ENCODE measurements around the gene PAPPA. TPM values are rescaled to one million over a fixed set of nuclear protein-coding genes. Genes with fewer than 3 reads are reported as not detected.

The PAPPA gene
- total RNA-seq, 3 donors from 2014 or later (not counting 1 experiment from before 2014, with no cell fraction given), result not detected

DNA sequence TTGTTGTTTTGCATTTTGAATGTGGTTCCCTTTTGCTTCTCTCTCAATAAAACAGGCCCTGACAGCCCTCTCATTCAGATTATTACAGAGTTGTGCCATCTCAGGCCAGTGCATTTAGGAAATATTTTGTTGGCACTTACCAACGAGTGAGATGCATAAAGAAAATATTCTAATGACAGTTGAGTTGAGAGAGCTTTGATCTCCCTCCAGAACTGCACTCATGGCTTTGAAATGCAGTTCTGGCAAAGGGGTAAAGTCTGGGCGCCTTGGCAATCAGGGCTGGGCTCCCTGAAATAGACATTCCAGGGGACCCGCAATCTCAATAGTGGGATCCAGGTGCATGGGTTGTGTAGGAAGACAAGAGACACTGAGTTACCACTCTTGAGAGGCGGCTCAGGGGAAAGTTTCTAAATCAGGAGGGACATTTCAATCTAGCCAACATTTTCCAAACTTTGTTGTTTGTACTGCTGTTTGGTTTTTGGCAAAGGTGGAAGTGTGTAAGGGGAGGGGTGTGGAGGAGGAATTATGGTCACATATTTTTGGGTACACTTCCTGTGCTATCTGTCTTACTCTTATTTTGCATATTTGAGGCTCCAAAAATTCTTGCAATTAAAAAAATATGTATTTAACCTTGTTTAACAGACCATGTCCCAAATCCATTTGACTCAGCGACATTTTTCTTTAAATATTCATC, 48.8 kb downstream of the PAPPA start:
- Histone ChIP-seq H3K4me1 (ENCODE audit: control insufficient read depth, insufficient read depth, low read length) (no peaks in the 10 kb centered on the region), H3K4me3 (ENCODE audit: low read length) (no peak overlapping the region), H3K27me3 (ENCODE audit: control insufficient read depth, insufficient read depth, low read length) (no peaks in the 10 kb centered on the region), H3K9me3 (ENCODE audit: control insufficient read depth, insufficient read depth, low read length) (no peaks in the 10 kb centered on the region), H3K36me3 (ENCODE audit: control insufficient read depth, insufficient read depth, low read length) (no peaks in the 10 kb centered on the region), H3K27ac (ENCODE audit: low read length) (no peak overlapping the region)
- WGBS (ENCODE audit: insufficient coverage), result 89% methylated on average over 5 of the region's 5 CpGs
- peaks cover 9 to 17% of the 10 kb centered on the region in 2 donors for H3K9me3 Mint-ChIP-seq
- DNase-seq, result no peak
- no peaks in the 10 kb centered on the region for H3K4me1 Mint-ChIP-seq
- intact Hi-C loops (cut with micrococcal nuclease), result no loop called here
- H3K36me3 Mint-ChIP-seq, result no peaks in the 10 kb centered on the region
- TF ChIP-seq CTCF (IDR thresholded peaks at IDR 0.05), result no peak
- no peak overlapping the region for H3K4me3 Mint-ChIP-seq
- H3K27me3 Mint-ChIP-seq (ENCODE audit: low read depth in 2 of 2), result no peaks in the 10 kb centered on the region
- no peak overlapping the region for H3K27ac Mint-ChIP-seq
- ATAC-seq, result no peak

- Histone ChIP-seq H3K36me3 (ENCODE audit: control insufficient read depth, insufficient read depth, low read length) (no peaks in the 10 kb centered on the region), H3K9me3 (ENCODE audit: control insufficient read depth, insufficient read depth, low read length) (no peaks in the 10 kb centered on the region), H3K27me3 (ENCODE audit: control insufficient read depth, insufficient read depth, low read length) (no peaks in the 10 kb centered on the region), H3K4me1 (ENCODE audit: control insufficient read depth, insufficient read depth, low read length) (no peaks in the 10 kb centered on the region), H3K27ac (ENCODE audit: low read length) (no peak overlapping the region), H3K4me3 (ENCODE audit: low read length) (no peak overlapping the region)
- Mint-ChIP-seq H3K27me3 (ENCODE audit: low read depth in 2 of 2) (no peaks in the 10 kb centered on the region), H3K4me1 (no peaks in the 10 kb centered on the region), H3K4me3 (no peak overlapping the region), H3K9me3 (peaks cover 9 to 12% of the 10 kb centered on the region in 2 donors), H3K36me3 (no peaks in the 10 kb centered on the region), H3K27ac (no peak overlapping the region)
- 72% methylated on average over 5 of the region's 5 CpGs for WGBS (ENCODE audit: insufficient coverage)
- no peak for TF ChIP-seq CTCF (IDR thresholded peaks at IDR 0.05)
- no peak for ATAC-seq
- no peak for DNase-seq
- intact Hi-C loops (cut with micrococcal nuclease), result no loop called here
These were observed 50.8 kb downstream of the PAPPA start for GRCh38 chr9:116204252-116204882.

DNA sequence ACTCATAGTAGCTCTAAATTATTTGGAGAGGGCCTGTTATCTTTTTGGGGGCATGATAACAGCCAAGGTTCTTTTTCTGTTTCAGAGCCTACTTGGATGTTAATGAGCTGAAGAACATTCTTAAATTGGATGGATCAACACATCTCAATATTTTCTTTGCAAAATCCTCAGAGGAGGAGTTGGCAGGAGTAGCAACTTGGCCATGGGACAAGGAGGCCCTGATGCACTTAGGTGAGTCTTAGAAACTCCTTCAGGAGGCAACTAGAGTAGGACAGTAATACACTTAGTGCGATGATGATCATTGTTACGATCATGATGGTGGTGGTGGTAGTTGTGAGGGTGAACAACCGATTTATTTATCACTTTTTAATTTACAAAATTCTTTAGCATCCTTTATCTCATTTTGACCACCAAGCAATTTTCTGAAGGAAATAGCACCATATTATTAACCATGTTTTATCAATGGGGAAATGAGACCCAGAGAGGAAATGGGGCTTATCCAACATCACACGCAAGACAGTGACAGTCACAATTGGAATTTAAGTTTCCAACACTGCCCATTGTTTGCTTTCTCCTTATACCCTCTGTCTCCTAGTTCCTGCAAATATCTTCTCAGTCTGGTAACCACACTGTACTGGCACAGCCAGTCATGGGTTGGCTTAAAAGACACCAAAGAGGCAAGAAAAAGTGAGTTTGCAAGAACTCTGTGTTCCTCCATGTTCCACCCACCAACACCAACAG, 54.0 kb downstream of the PAPPA start:
- Mint-ChIP-seq H3K4me1 (no peaks in the 10 kb centered on the region), H3K9me3 (peaks cover 6 to 9% of the 10 kb centered on the region in 2 donors), H3K4me3 (no peak overlapping the region), H3K27ac (no peak overlapping the region), H3K36me3 (no peaks in the 10 kb centered on the region), H3K27me3 (ENCODE audit: low read depth in 2 of 2) (no peaks in the 10 kb centered on the region)
- intact Hi-C loops (cut with micrococcal nuclease), result no loop called here
- DNase-seq (no peak), ATAC-seq (no peak)
- WGBS (ENCODE audit: insufficient coverage), result 74% methylated on average over 1 of the region's 4 CpGs
- Histone ChIP-seq H3K27ac (ENCODE audit: low read length) (no peak overlapping the region), H3K4me1 (ENCODE audit: control insufficient read depth, insufficient read depth, low read length) (no peaks in the 10 kb centered on the region), H3K4me3 (ENCODE audit: low read length) (no peak overlapping the region), H3K27me3 (ENCODE audit: control insufficient read depth, insufficient read depth, low read length) (no peaks in the 10 kb centered on the region), H3K36me3 (ENCODE audit: control insufficient read depth, insufficient read depth, low read length) (no peaks in the 10 kb centered on the region), H3K9me3 (ENCODE audit: control insufficient read depth, insufficient read depth, low read length) (no peaks in the 10 kb centered on the region)
- TF ChIP-seq CTCF (IDR thresholded peaks at IDR 0.05), result no peak
